HFF-Myc (cell line): ENCODE measurements around the gene ZNF107.
"Not testable (repeated sequence)": the region's sequence is repeated elsewhere in the genome, so short reads cannot be mapped to it uniquely, and the experiment has no call there.

ENCODE experiments used
- DNase-seq: peaks from one replicate; pipeline ENCODE4 v3.0.0-alpha.2; 2011; ENCODE audit warnings: low read depth; ENCODE audit errors: extremely low read depth
- H3K4me3 ChIP-seq: replicated peaks from 2 replicates; pipeline ENCODE4 v1.5.1; 2011; ENCODE audit warnings: low read depth, mild to moderate bottlenecking, control low read depth, low read length
- CTCF ChIP-seq: IDR thresholded peaks from 2 replicates; pipeline ENCODE4 v1.5.1; 2012; ENCODE audit warnings: mild to moderate bottlenecking, low read depth, low read length, control low read depth; ENCODE audit errors: missing control alignments

Gene ZNF107

DNA sequence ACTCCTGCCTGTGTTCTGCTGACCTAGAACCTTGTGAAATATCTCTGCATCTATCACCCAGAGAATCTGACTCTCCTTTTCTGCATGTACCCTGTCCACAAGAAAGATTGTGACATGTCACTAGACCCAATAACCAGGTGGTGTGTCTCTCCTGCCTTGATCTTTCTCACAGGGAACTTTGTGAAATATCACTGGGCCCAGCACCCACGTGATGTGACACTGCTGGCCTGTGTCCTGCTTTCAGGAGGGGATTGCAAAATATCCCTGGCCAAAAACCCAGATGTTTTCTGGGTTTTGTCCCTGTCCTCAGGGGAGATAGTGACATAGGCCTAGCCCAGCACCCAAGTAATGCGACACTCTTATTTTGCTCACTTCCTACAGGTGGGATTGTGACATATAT lies 10.1 kb upstream of the ZNF107 start:
- H3K4me3 ChIP-seq = no peak overlapping the region
- DNase-seq = no peak
- no peak for TF ChIP-seq CTCF

DNA sequence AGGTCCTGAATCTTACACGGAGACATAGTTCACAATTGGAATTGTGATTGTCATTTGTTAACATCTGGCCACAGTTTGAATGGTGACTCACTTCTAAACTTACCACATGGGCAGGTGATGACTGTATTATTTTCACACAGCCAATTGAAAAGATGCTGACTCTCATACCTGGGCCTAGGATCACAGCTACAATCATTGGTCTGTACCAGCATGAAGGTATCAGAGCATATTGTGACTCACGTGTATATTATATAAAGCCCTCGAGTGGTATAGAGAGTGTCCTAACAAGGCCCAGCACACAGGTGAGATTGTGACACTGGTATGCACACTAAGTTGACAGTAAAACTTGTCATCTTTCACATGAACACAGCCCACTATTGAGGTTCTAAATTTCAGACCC lies 9.4 kb upstream of the ZNF107 start:
- no peak overlapping the region for H3K4me3 ChIP-seq
- no peak for DNase-seq
- no peak for TF ChIP-seq CTCF

DNA sequence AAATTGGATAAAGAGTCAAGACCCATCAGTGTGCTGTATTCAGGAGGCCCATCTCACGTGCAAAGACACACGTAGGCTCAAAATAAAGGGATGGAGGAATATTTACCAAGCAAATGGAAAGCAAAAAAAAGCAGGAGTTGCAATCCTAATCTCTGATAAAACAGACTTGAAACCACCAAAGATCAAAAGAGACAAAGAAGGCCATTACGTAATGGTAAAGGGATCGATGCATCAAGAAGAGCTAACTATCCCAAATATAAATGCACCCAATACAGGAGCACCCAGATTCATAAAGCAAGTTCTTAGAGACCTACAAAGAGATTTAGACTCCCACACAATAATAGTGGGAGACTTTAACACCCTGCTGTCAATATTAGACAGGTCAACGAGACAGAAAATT lies 3.8 kb upstream of the ZNF107 start:
- not testable (repeated sequence) for DNase-seq

GRCh38 chr7:64666663-64667050 lies 724 bp downstream of the ZNF107 start:
- DNase-seq = no peak
- peak overlapping the region; percentile 66 for H3K4me3 ChIP-seq
- TF ChIP-seq CTCF = no peak

More for the DNA sequence above, 3.8 kb upstream of the ZNF107 start:
- not testable (repeated sequence) for H3K4me3 ChIP-seq

- no peak for DNase-seq
- no peak for TF ChIP-seq CTCF
- H3K4me3 ChIP-seq = peak overlapping the region; percentile 66
Observed at GRCh38 chr7:64667311-64667710, 1.4 kb downstream of the ZNF107 start.

- DNase-seq = no peak
- H3K4me3 ChIP-seq = no peak overlapping the region
- no peak for TF ChIP-seq CTCF
Observed at GRCh38 chr7:64672414-64672813, 6.5 kb downstream of the ZNF107 start.

- TF ChIP-seq CTCF = no peak
- no peak overlapping the region for H3K4me3 ChIP-seq
- no peak for DNase-seq
Observed at GRCh38 chr7:64685091-64685490, 19.2 kb downstream of the ZNF107 start.
